Stimulated activated CD4-positive, alpha-beta T cell treated with anti-CD3 and anti-CD28 coated beads, TNF-alpha, amount 100 ng/mL, for 1 hour (primary cell): ENCODE measurements around the gene TMX2.
A peak's percentile ranks its signal among the peaks of the same experiment; 100 is the strongest.
"Not testable (repeated sequence)": the region's sequence is repeated elsewhere in the genome, so short reads cannot be mapped to it uniquely, and the experiment has no call there.

Experiments used
- DNase-seq, 3 donors: peaks; one replicate each; pipeline ENCODE4 v3.0.0-alpha.2; 2020; ENCODE audit warnings: low read depth in 3 of 3, low spot score in 1 of 3

Gene TMX2

GRCh38 chr11:57713835-57714234 is 1.4 kb downstream of the TMX2 start:
- no peak for DNase-seq

GRCh38 chr11:57716726-57717125 is 4.3 kb downstream of the TMX2 start:
- not testable (repeated sequence) for DNase-seq

- no peak for DNase-seq
These were observed 14.8 kb downstream of the TMX2 start for GRCh38 chr11:57727185-57727584.

- DNase-seq, result no peak
These were observed 16.4 kb downstream of the TMX2 start for GRCh38 chr11:57728829-57729228.

- no peak for DNase-seq
These were observed 17.1 kb downstream of the TMX2 start for GRCh38 chr11:57729479-57729878.

- no peak for DNase-seq
These were observed 20.3 kb downstream of the TMX2 start for GRCh38 chr11:57732661-57733060.

- no peak for DNase-seq
These were observed 23.4 kb downstream of the TMX2 start for GRCh38 chr11:57735619-57736298.

- peak; percentile 79 to 88 (median 83) for DNase-seq
These were observed 29.0 kb downstream of the TMX2 start, which contains the start of gene SELENOH for GRCh38 chr11:57741132-57742086. Gene SELENOH, plus strand, starts transcription at chr11:57741491. Its CDS starts 105 bp downstream, at chr11:57741596.

GRCh38 chr11:57742087-57742452 is 29.7 kb downstream of the TMX2 start:
- no peak for DNase-seq

GRCh38 chr11:57744357-57744756 is 32.0 kb downstream of the TMX2 start:
- DNase-seq, result no peak

GRCh38 chr11:57745206-57745605 is 32.8 kb downstream of the TMX2 start:
- DNase-seq, result no peak

- DNase-seq, result no peak
These were observed 34.5 kb downstream of the TMX2 start for GRCh38 chr11:57746920-57747319.

- no peak for DNase-seq
These were observed 38.8 kb downstream of the TMX2 start for GRCh38 chr11:57751176-57751575.

- no peak for DNase-seq
These were observed 39.4 kb downstream of the TMX2 start, which contains the start of gene BTBD18 for GRCh38 chr11:57751676-57752253. Gene BTBD18, minus strand, starts transcription at chr11:57751819. Its CDS starts 631 bp downstream, at chr11:57751188.

GRCh38 chr11:57752954-57753353 is 40.6 kb downstream of the TMX2 start:
- DNase-seq, result no peak

GRCh38 chr11:57758174-57758573 is 45.8 kb downstream of the TMX2 start:
- no peak for DNase-seq

GRCh38 chr11:57761301-57762234 is 49.2 kb downstream of the TMX2 start, which contains the start of gene CTNND1:
Gene CTNND1, plus strand, starts transcription at chr11:57761802. Its CDS starts 29,677 bp downstream, at chr11:57791479.
- no peak for DNase-seq

GRCh38 chr11:57762235-57762861 is 50.0 kb downstream of the TMX2 start:
- no peak for DNase-seq

GRCh38 chr11:57763568-57763967 is 51.2 kb downstream of the TMX2 start:
- no peak for DNase-seq

- no peak for DNase-seq
These were observed 51.6 kb downstream of the TMX2 start for GRCh38 chr11:57764021-57764420.
